Cardiac fibroblast (primary cell): ENCODE results near the gene POU3F3.
A peak's percentile ranks its signal among the peaks of the same experiment; 100 is the strongest.

ENCODE experiments used
- DNase-seq, 2 donors: peaks; one replicate each; pipeline versions ENCODE4 v3.0.0 to v3.0.0-alpha.2; 2010; ENCODE audit warnings: low read depth in 2 of 2
- H3K4me3 ChIP-seq, 2 donors: replicated peaks in 1 of 2; 1 replicate in 1 of 2; 2 replicates in 1 of 2; pipeline ENCODE4 v1.5.1; 2011; ENCODE audit warnings: low read depth in 2 of 2, low read length in 2 of 2, mild to moderate bottlenecking in 2 of 2, moderate library complexity in 1 of 2
- TF ChIP-seq, protein P1 (sequence below): IDR thresholded peaks from one replicate; pipeline ENCODE4 v1.5.1; 2011; ENCODE audit warnings: low read depth, mild to moderate bottlenecking, low read length, inconsistent platforms

POU3F3 gene

DNA sequence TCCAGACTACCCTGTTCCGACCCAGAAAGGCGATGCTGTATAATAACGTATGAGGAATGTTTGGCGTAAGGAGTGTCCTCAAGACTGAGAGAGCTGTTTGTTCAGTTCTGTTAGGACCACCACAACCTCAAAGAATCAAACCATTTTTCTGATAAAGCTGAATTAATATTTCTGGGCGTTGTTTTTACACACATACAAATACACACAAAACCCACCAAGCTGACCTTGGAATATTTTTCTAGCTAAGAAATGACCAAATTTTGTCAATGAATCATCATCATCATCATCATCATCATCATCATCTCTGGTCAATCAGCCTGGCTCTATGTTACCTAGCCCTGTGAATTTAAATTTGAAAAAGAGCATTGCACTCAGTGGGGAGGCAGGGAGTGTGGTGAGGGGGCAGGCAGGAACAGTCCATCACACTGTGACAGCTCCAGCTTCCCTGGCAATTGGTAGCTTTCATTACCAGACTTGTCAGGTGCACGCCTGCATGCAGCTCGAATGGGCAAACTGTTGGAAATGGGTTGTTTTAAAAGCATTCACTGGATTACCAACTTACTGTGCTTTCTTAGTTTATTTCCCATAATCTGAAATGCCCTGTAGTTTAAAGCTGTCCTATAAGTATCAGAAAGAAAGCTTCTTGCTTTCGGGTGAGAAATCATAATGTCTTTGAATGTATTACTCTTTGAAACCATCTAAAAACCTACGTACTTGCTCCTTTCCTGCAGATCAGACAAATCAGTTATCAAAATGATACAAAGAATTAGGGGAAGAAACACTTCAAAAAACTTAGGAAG is 6.9 kb upstream of the POU3F3 start:
- TF ChIP-seq, protein P1, sequence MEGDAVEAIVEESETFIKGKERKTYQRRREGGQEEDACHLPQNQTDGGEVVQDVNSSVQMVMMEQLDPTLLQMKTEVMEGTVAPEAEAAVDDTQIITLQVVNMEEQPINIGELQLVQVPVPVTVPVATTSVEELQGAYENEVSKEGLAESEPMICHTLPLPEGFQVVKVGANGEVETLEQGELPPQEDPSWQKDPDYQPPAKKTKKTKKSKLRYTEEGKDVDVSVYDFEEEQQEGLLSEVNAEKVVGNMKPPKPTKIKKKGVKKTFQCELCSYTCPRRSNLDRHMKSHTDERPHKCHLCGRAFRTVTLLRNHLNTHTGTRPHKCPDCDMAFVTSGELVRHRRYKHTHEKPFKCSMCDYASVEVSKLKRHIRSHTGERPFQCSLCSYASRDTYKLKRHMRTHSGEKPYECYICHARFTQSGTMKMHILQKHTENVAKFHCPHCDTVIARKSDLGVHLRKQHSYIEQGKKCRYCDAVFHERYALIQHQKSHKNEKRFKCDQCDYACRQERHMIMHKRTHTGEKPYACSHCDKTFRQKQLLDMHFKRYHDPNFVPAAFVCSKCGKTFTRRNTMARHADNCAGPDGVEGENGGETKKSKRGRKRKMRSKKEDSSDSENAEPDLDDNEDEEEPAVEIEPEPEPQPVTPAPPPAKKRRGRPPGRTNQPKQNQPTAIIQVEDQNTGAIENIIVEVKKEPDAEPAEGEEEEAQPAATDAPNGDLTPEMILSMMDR, result no peak
- no peak for DNase-seq
- no peak overlapping the region for H3K4me3 ChIP-seq

DNA sequence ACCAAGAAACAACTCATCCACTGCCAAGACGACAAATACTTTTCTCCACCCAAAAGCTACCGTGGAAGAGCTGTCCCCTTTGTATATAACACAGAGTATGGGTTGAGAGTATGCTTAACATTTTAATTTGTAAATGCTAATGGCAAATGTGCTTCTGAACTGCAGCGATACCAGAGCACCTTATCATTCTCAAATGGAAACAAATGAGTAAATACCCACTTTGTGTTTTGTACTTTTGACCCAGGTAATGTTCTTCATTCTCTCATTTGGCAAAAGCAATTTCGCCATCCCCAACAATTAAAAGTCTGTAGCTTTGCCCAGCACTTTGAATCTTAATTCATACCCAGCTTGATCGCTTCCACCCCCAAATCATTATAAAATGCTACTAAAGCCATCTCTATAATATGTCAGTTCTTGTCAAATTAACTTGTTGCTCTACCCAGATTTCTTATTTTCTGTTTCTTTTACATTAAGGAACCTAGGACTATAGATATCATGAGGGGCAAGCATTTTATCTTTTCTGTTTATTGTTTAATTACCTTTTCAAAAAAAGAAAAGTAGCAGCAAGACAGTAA is 6.2 kb upstream of the POU3F3 start:
- no peak overlapping the region for H3K4me3 ChIP-seq
- DNase-seq, result no peak
- TF ChIP-seq, protein P1, result no peak

DNA sequence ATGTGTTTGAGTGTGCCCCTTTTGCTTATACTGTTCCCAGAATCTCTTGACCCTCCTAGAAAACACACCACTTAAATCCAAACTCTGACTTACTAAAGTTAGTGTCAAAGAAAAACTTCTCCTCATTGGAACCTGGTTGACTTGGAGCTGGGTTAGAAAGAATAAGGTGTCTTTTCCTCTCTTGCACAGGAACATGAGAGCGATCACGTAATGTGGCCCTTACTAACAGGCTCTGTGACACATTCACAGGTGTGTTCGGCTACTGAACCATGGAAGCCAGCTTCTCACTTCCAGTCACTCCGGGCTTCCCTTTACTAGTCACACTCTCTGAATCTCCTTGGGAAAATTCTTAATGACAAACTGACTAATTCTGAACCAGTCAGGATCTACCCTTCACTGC is 5.4 kb upstream of the POU3F3 start:
- DNase-seq, result no peak
- H3K4me3 ChIP-seq, result no peak overlapping the region
- TF ChIP-seq, protein P1, result no peak

DNA sequence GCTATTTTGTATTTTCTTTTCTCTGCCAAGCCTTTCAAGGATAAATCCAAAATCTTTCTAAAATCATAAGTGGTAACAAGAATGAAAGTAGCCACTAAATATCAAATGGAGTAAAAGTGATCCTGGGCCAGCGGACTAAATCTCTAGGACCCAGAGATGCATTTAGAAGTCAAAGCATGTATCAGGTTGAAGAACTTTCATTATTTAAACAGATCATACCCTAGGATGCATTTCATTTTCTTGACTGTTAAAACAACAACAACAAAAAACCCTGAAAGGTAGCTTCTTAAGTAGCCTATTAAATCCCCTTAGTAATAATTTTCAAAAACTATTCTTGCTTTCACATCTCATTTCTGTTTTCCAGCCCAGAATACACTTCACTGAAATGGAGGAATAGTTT is 4.8 kb upstream of the POU3F3 start:
- DNase-seq, result no peak
- TF ChIP-seq, protein P1, result no peak
- H3K4me3 ChIP-seq, result no peak overlapping the region

DNA sequence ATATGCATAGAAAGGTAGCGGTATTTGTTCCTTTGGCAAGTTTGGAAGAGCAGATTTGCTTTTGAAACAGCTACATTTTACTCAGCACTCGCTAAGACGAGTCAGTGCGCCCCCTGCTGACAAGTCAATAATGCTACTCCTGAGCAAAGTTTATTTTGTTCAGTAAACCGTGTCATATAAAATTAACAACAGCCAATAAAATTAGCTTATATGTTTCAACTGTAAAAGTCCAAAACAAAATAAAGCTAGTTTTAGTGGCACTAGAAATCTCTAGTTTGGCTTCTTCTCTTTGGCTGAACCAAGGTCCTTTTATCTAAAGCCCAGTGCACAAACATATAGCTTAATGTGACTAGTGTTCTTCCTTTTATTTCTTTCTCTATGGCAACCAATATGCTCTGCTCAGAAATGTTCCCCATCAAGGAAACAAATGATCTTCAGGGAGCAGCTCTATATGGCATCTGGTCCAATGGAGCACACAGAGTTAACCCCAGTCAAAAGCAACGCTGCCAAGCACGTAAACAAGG is 4.2 kb upstream of the POU3F3 start:
- peak; percentile 71 to 73 for DNase-seq
- TF ChIP-seq, protein P1, result peak; percentile 81
- no peak overlapping the region for H3K4me3 ChIP-seq

DNA sequence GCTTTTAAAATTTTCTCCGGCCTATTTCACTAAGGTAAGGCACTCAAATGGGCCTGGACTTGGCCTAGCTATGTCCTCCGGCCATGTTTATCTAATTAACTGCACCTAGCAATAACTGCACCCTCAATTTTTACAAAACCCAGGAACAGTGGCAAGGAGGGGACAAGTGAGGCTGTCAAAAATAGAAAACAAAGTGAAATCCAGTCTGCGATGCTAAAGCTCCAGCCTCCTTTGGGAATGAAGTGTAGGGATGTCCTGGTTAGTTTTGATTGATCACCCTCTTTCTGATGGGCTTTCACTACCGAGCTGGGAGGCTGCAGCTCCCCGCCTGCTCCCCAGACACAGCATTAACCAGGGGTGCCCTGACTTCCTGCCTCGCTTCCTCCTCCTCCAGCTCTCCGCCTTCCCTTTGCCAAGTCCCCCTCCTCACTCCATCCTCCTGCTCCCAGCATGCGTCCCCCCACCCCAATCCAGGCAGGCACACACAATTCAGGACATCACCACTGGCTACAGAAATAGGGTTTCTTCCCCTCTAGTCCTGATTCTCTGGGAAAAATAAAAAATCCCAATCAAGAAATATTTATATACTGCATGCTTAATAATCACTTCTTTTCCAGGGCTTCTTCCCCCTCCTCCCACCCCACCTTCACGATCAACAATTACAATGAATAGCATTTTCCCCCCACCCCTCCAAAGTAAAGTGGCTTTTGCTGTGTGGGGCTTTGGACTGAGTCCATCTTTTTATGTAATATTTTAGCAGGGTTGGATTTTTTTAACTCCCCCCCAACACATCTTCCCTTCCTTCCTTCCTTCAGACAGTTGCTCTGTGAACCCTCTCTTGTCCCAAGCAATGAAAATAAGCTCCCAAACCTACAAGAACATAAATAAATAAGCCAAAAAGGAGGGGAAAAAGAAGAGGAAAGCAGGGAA is 3.3 kb upstream of the POU3F3 start:
- TF ChIP-seq, protein P1, result no peak
- no peak overlapping the region for H3K4me3 ChIP-seq
- DNase-seq, result no peak
